DND-41 (cell line): ENCODE data around the gene TGM1.
A peak's percentile ranks its signal among the peaks of the same experiment; 100 is the strongest.
"Not testable (repeated sequence)": the region's sequence is repeated elsewhere in the genome, so short reads cannot be mapped to it uniquely, and the experiment has no call there.

Experiments
- ATAC-seq: fragments of 200-7000 bp; cut with Tn5 transposase; 3 replicates; pipeline ENCODE4 v1.9.1; 2021; ENCODE audit warnings: low read depth; ENCODE audit not compliant: insufficient read depth
- DNase-seq: peaks from one replicate; pipeline ENCODE4 v3.0.0-alpha.2; 2020
- H2AFZ ChIP-seq: 2 replicates; pipeline ENCODE4 v1.6.0; 2012; ENCODE audit warnings: low read depth, low read length
- H3K27ac ChIP-seq: 2 replicates; pipeline ENCODE4 v1.5.1; 2012; ENCODE audit warnings: low read length, inconsistent platforms
- H3K27me3 ChIP-seq: fragments of 200-600 bp; sonication (generic); 2 replicates; pipeline ENCODE4 v1.6.0; 2012; ENCODE audit warnings: low read length, mild to moderate bottlenecking, inconsistent platforms; ENCODE audit not compliant: insufficient read depth, poor library complexity
- H3K36me3 ChIP-seq: 2 replicates; pipeline ENCODE4 v1.5.1; 2012; ENCODE audit warnings: low read length, inconsistent platforms; ENCODE audit not compliant: insufficient read depth
- H3K4me1 ChIP-seq: 2 replicates; pipeline ENCODE4 v1.5.1; 2012; ENCODE audit warnings: mild to moderate bottlenecking, low read length; ENCODE audit not compliant: insufficient read depth
- H3K4me2 ChIP-seq: 2 replicates; pipeline ENCODE4 v1.6.0; 2012; ENCODE audit warnings: mild to moderate bottlenecking, moderate library complexity, low read length, inconsistent platforms; ENCODE audit not compliant: insufficient read depth
- H3K4me3 ChIP-seq, 2 experiments: fragments of 200-600 bp in 1 of 2; shearing (Covaris generic) in 1 of 2; 2 replicates each; pipeline ENCODE4 v1.5.1; 2012 to 2016; ENCODE audit warnings: inconsistent platforms in 2 of 2, low read length in 2 of 2, mild to moderate bottlenecking in 2 of 2, low read depth in 1 of 2, moderate library complexity in 1 of 2
- H3K79me2 ChIP-seq: 2 replicates; pipeline ENCODE4 v1.6.0; 2012; ENCODE audit warnings: low read length, inconsistent platforms; ENCODE audit not compliant: insufficient read depth
- H3K9ac ChIP-seq: 2 replicates; pipeline ENCODE4 v1.6.0; 2012; ENCODE audit warnings: low read depth, mild to moderate bottlenecking, inconsistent platforms, low read length, moderate library complexity
- H3K9me3 ChIP-seq: 2 replicates; pipeline ENCODE4 v1.5.1; 2012; ENCODE audit warnings: low read length, moderate library complexity, mild to moderate bottlenecking, inconsistent platforms; ENCODE audit not compliant: insufficient read depth, severe bottlenecking
- H4K20me1 ChIP-seq: 2 replicates; pipeline ENCODE4 v1.6.0; 2012; ENCODE audit warnings: low read length; ENCODE audit not compliant: insufficient read depth
- CTCF ChIP-seq: IDR thresholded peaks from 2 replicates; pipeline ENCODE4 v1.5.1; 2012; ENCODE audit warnings: borderline replicate concordance, low read length, moderate library complexity, mild to moderate bottlenecking; ENCODE audit not compliant: poor library complexity, severe bottlenecking; ENCODE audit errors: extremely low read depth
- EZH2 ChIP-seq: IDR thresholded peaks from 3 replicates; pipeline ENCODE4 v1.6.1; 2012; ENCODE audit warnings: borderline replicate concordance, low read depth, mild to moderate bottlenecking, moderate library complexity, low read length, inconsistent platforms; ENCODE audit not compliant: severe bottlenecking

Gene TGM1

GRCh38 chr14:24249230-24250021 lies 13.6 kb downstream of the TGM1 start:
- DNase-seq: no peak
- ATAC-seq: no peak
- no peak overlapping the region for H3K9ac ChIP-seq
- H4K20me1 ChIP-seq: no peaks in the 10 kb centered on the region
- no peak overlapping the region for H3K4me2 ChIP-seq
- H3K4me3 ChIP-seq: no peak overlapping the region
- no peaks in the 10 kb centered on the region for H3K36me3 ChIP-seq
- no peaks in the 10 kb centered on the region for H3K27me3 ChIP-seq
- H3K79me2 ChIP-seq: no peaks in the 10 kb centered on the region
- H3K27ac ChIP-seq: no peak overlapping the region
- H3K9me3 ChIP-seq: no peaks in the 10 kb centered on the region
- TF ChIP-seq EZH2: no peak
- TF ChIP-seq CTCF: no peak
- no peak overlapping the region for H2AFZ ChIP-seq
- H3K4me1 ChIP-seq: no peaks in the 10 kb centered on the region

GRCh38 chr14:24247422-24247821 lies 15.6 kb downstream of the TGM1 start:
- ATAC-seq: no peak
- Histone ChIP-seq H3K4me2 (no peak overlapping the region), H3K79me2 (no peaks in the 10 kb centered on the region), H2AFZ (no peak overlapping the region), H3K27ac (no peak overlapping the region), H3K36me3 (no peaks in the 10 kb centered on the region), H3K4me3 (no peak overlapping the region), H3K9me3 (no peaks in the 10 kb centered on the region), H3K27me3 (no peaks in the 10 kb centered on the region), H4K20me1 (no peaks in the 10 kb centered on the region), H3K9ac (no peak overlapping the region), H3K4me1 (peaks cover 11% of the 10 kb centered on the region)
- TF ChIP-seq CTCF (no peak), EZH2 (no peak)
- no peak for DNase-seq

DNA sequence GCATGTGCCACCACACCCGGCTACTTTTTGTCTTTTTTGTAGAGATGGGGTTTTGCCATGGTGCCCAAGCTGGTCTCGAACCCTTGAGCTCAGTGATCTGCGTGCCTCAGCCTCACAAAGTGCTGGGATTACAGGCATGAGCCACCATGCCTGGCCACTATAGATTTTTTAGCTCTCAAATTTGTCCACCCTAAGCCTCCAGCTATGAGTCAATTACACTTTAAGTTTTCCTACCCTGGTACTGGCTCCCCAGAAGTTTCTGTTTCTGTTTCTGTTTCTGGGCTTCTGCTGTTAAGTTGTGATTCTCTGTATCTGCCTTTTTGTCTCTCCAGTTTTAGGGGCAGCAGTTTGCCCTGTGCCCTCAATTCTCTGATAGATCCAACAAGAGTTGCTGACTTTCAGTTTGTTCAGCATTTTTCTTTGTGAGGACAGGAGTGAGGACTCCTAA lies 16.2 kb downstream of the TGM1 start:
- H3K79me2 ChIP-seq: peaks cover 3% of the 10 kb centered on the region
- H3K9me3 ChIP-seq: no peaks in the 10 kb centered on the region
- DNase-seq (no peak), ATAC-seq (no peak)
- no peak overlapping the region for H3K27ac ChIP-seq
- no peaks in the 10 kb centered on the region for H3K36me3 ChIP-seq
- no peak overlapping the region for H3K9ac ChIP-seq
- no peak overlapping the region for H3K4me2 ChIP-seq
- no peak overlapping the region for H3K4me3 ChIP-seq
- H2AFZ ChIP-seq: peak overlapping the region; percentile 33; the same call in 1 of the 2 replicates
- peaks cover 2% of the 10 kb centered on the region for H4K20me1 ChIP-seq
- TF ChIP-seq EZH2 (no peak), CTCF (no peak)
- peaks cover 13% of the 10 kb centered on the region for H3K4me1 ChIP-seq
- no peaks in the 10 kb centered on the region for H3K27me3 ChIP-seq

DNA sequence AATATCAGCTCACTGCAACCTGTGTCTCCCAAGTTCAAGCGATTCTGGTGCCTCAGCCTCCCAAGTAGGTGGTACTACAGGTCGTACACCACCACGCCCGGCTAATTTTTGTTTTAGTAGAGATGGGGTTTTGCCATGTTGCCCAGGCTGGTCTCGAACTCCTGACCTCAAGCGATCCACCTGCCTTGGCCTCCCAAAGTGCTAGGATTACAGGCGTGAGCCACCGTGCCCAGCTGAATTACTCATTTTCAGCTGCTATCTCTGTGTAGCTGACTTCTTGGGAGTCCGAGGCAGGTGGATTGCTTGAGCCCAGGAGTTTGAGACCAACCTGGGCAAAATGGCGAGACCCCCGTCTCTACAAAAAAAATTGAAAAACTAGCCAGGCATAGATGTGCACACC lies 17.6 kb downstream of the TGM1 start:
- not testable (repeated sequence) for DNase-seq, H3K27me3 ChIP-seq, H3K4me3 ChIP-seq, H3K4me2 ChIP-seq, H3K9ac ChIP-seq, H3K27ac ChIP-seq, ATAC-seq, H3K36me3 ChIP-seq, H2AFZ ChIP-seq, H3K9me3 ChIP-seq
- Histone ChIP-seq H3K4me1 (peaks cover 27% of the 10 kb centered on the region), H3K79me2 (peaks cover 16% of the 10 kb centered on the region), H4K20me1 (peaks cover 13% of the 10 kb centered on the region)
